Neural cell (in vitro differentiated cells): ENCODE results near the gene ATXN10. TPM values are rescaled to one million over a fixed set of nuclear protein-coding genes. Genes with fewer than 3 reads are reported as not detected.

Source experiments
- H2AFZ ChIP-seq: fragments of 200-600, 300-800 bp; sonication (generic), shearing (Covaris generic); 2 replicates; pipeline ENCODE4 v1.6.0; 2014; ENCODE audit warnings: low read depth, mild to moderate bottlenecking, antibody characterized with exemption, low read length, moderate library complexity
- H3F3A ChIP-seq: fragments of 200-600 bp; shearing (Covaris generic); 2 replicates; pipeline ENCODE4 v1.6.1; 2016; ENCODE audit warnings: mild to moderate bottlenecking, moderate library complexity, mixed read lengths, antibody characterized with exemption, low read length; ENCODE audit not compliant: insufficient read depth, poor library complexity, severe bottlenecking
- H3K27ac ChIP-seq: fragments of 200-600, 300-800 bp; sonication (generic), shearing (Covaris generic); 2 replicates; pipeline ENCODE4 v1.5.1; 2014; ENCODE audit warnings: mild to moderate bottlenecking, low read length, moderate library complexity
- H3K27me3 ChIP-seq: fragments of 300-800, 200-600 bp; sonication (generic), shearing (Covaris generic); 2 replicates; pipeline ENCODE4 v1.6.0; 2014; ENCODE audit warnings: mild to moderate bottlenecking, low read depth, low read length, moderate library complexity; ENCODE audit not compliant: insufficient read depth
- H3K36me3 ChIP-seq: fragments of 300-800, 200-600 bp; sonication (generic), shearing (Covaris generic); 2 replicates; pipeline ENCODE4 v1.5.1; 2014; ENCODE audit warnings: mild to moderate bottlenecking, antibody characterized with exemption, low read length, moderate library complexity; ENCODE audit not compliant: insufficient read depth
- H3K4me2 ChIP-seq: fragments of 300-800, 200-600 bp; sonication (generic), shearing (Covaris generic); 2 replicates; pipeline ENCODE4 v1.6.0; 2014; ENCODE audit warnings: mild to moderate bottlenecking, low read length
- H3K4me3 ChIP-seq: fragments of 300-800, 200-600 bp; sonication (generic), shearing (Covaris generic); 2 replicates; pipeline ENCODE4 v1.5.1; 2014; ENCODE audit warnings: mild to moderate bottlenecking, low read length, moderate library complexity
- H3K79me2 ChIP-seq: fragments of 200-600 bp; shearing (Covaris generic); replicated peaks from 2 replicates; pipeline ENCODE4 v1.6.0; 2014; ENCODE audit warnings: mild to moderate bottlenecking, low read length, moderate library complexity; ENCODE audit not compliant: insufficient read depth
- H3K9ac ChIP-seq: fragments of 300-800, 200-600 bp; sonication (generic), shearing (Covaris generic); 2 replicates; pipeline ENCODE4 v1.6.1; 2016; ENCODE audit warnings: mild to moderate bottlenecking, low read length, mixed read lengths
- H3K9me2 ChIP-seq: fragments of 200-600 bp; shearing (Covaris generic); 2 replicates; pipeline ENCODE4 v1.6.1; 2016; ENCODE audit warnings: mild to moderate bottlenecking, low read length, mixed read lengths; ENCODE audit not compliant: insufficient read depth
- H3K9me3 ChIP-seq: fragments of 200-600, 300-800 bp; sonication (generic), shearing (Covaris generic); 2 replicates; pipeline ENCODE4 v1.6.1; 2016; ENCODE audit warnings: mild to moderate bottlenecking, mixed run types, low read length, moderate library complexity, mixed read lengths
- H4K20me1 ChIP-seq: fragments of 200-600 bp; shearing (Covaris generic); 2 replicates; pipeline ENCODE4 v1.6.1; 2016; ENCODE audit warnings: mild to moderate bottlenecking, mixed run types; ENCODE audit not compliant: insufficient read depth
- EP300 ChIP-seq: fragments of 450-650 bp; conservative IDR thresholded peaks from 2 replicates; pipeline ENCODE4 v1.6.1; 2014; ENCODE audit warnings: antibody characterized with exemption, mild to moderate bottlenecking, moderate library complexity; ENCODE audit not compliant: poor library complexity, severe bottlenecking
- EZH2 ChIP-seq: fragments of 200-600, 300-800 bp; shearing (Covaris generic), sonication (generic); IDR thresholded peaks from 2 replicates; pipeline ENCODE4 v1.6.1; 2014; ENCODE audit warnings: antibody characterized with exemption, low read length, borderline replicate concordance, mild to moderate bottlenecking; ENCODE audit not compliant: insufficient read depth, poor library complexity, severe bottlenecking
- MXI1 ChIP-seq: fragments of 450-650 bp; conservative IDR thresholded peaks from 2 replicates; pipeline ENCODE4 v1.6.1; 2014; ENCODE audit warnings: antibody characterized with exemption, mild to moderate bottlenecking; ENCODE audit not compliant: poor library complexity, severe bottlenecking
- POLR2AphosphoS5 ChIP-seq: IDR thresholded peaks from 2 replicates; pipeline ENCODE4 v1.6.1; 2012
- RAD21 ChIP-seq: fragments of 450-650 bp; conservative IDR thresholded peaks from 2 replicates; pipeline ENCODE4 v1.6.1; 2014; ENCODE audit warnings: antibody characterized with exemption, mild to moderate bottlenecking, moderate library complexity
- REST ChIP-seq: IDR thresholded peaks from 2 replicates; pipeline ENCODE4 v1.6.1; 2012; ENCODE audit warnings: borderline replicate concordance
- SMC3 ChIP-seq: fragments of 450-650 bp; conservative IDR thresholded peaks from 2 replicates; pipeline ENCODE4 v1.6.1; 2014; ENCODE audit warnings: antibody characterized with exemption, mild to moderate bottlenecking, moderate library complexity; ENCODE audit not compliant: poor library complexity
- TAF1 ChIP-seq: IDR thresholded peaks from 2 replicates; pipeline ENCODE4 v1.6.1; 2012; ENCODE audit warnings: low read depth
- polyA plus RNA-seq: library from polyadenylated mRNA; depleted of rRNA; stranded (reverse); fragments of >200 nt; gene quantifications from 2 replicates; pipeline ENCODE4 v1.2.3, GENCODE V29; 2014
- TF ChIP-seq, protein P1 (sequence below): fragments of 450-650 bp; IDR thresholded peaks from 2 replicates; pipeline ENCODE4 v1.5.1; 2014; ENCODE audit warnings: antibody characterized with exemption, mild to moderate bottlenecking, moderate library complexity; ENCODE audit not compliant: poor library complexity, severe bottlenecking

Gene ATXN10
- polyA plus RNA-seq, 1 donor from 2014 or later, result 321 TPM

DNA sequence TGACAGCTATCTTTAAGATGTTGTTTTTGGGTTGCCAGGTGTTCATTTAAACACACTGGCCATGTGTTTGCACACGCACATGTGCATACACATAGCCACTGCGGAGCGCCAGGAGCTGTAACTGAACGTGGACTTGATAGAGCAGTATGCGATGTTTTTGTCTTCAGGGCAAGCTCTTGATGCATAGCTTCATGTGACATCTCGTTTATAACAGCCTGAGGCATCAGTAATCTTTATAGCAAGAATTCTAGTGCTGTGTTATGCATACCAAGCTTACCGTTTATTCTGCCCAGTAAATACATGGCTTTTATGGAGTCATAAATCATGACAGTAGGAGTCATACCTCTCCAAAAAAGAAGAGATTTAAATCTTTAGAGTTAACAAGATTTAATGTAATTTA, 87.0 kb downstream of the ATXN10 start:
- Histone ChIP-seq H3K4me3 (no peak overlapping the region), H3K27me3 (no peaks in the 10 kb centered on the region), H3K79me2 (no peaks in the 10 kb centered on the region), H3K9me3 (no peaks in the 10 kb centered on the region), H3K9me2 (no peaks in the 10 kb centered on the region), H3K27ac (no peak overlapping the region), H4K20me1 (no peaks in the 10 kb centered on the region), H3F3A (no peaks in the 10 kb centered on the region), H3K9ac (no peak overlapping the region), H3K4me2 (no peak overlapping the region), H3K36me3 (no peaks in the 10 kb centered on the region), H2AFZ (no peak overlapping the region)
- TF ChIP-seq REST (no peak), TAF1 (no peak), MXI1 (no peak), POLR2AphosphoS5 (no peak), EP300 (no peak), EZH2 (no peak), RAD21 (no peak)
- TF ChIP-seq, protein P1, sequence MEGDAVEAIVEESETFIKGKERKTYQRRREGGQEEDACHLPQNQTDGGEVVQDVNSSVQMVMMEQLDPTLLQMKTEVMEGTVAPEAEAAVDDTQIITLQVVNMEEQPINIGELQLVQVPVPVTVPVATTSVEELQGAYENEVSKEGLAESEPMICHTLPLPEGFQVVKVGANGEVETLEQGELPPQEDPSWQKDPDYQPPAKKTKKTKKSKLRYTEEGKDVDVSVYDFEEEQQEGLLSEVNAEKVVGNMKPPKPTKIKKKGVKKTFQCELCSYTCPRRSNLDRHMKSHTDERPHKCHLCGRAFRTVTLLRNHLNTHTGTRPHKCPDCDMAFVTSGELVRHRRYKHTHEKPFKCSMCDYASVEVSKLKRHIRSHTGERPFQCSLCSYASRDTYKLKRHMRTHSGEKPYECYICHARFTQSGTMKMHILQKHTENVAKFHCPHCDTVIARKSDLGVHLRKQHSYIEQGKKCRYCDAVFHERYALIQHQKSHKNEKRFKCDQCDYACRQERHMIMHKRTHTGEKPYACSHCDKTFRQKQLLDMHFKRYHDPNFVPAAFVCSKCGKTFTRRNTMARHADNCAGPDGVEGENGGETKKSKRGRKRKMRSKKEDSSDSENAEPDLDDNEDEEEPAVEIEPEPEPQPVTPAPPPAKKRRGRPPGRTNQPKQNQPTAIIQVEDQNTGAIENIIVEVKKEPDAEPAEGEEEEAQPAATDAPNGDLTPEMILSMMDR, result no peak

GRCh38 chr22:45760682-45761081, 89.0 kb downstream of the ATXN10 start:
- H3K4me3 ChIP-seq, result no peak overlapping the region
- no peak overlapping the region for H3K9ac ChIP-seq
- H4K20me1 ChIP-seq, result no peaks in the 10 kb centered on the region
- no peaks in the 10 kb centered on the region for H3K79me2 ChIP-seq
- no peaks in the 10 kb centered on the region for H3K9me2 ChIP-seq
- no peak overlapping the region for H3K4me2 ChIP-seq
- H3K27ac ChIP-seq, result no peak overlapping the region
- no peaks in the 10 kb centered on the region for H3K27me3 ChIP-seq
- no peaks in the 10 kb centered on the region for H3K36me3 ChIP-seq
- TF ChIP-seq MXI1, result no peak
- no peak for TF ChIP-seq REST
- TF ChIP-seq EZH2, result no peak
- no peak for TF ChIP-seq TAF1
- no peak for TF ChIP-seq SMC3
- TF ChIP-seq EP300, result no peak
- no peak for TF ChIP-seq POLR2AphosphoS5
- TF ChIP-seq, protein P1, result no peak
- TF ChIP-seq RAD21, result no peak
- no peak overlapping the region for H2AFZ ChIP-seq
- H3K9me3 ChIP-seq, result no peaks in the 10 kb centered on the region
- H3F3A ChIP-seq, result no peaks in the 10 kb centered on the region
